ENCODE results near the gene PCARE.
A peak's percentile ranks its signal among the peaks of the same experiment; 100 is the strongest.

PCARE gene

DNA sequence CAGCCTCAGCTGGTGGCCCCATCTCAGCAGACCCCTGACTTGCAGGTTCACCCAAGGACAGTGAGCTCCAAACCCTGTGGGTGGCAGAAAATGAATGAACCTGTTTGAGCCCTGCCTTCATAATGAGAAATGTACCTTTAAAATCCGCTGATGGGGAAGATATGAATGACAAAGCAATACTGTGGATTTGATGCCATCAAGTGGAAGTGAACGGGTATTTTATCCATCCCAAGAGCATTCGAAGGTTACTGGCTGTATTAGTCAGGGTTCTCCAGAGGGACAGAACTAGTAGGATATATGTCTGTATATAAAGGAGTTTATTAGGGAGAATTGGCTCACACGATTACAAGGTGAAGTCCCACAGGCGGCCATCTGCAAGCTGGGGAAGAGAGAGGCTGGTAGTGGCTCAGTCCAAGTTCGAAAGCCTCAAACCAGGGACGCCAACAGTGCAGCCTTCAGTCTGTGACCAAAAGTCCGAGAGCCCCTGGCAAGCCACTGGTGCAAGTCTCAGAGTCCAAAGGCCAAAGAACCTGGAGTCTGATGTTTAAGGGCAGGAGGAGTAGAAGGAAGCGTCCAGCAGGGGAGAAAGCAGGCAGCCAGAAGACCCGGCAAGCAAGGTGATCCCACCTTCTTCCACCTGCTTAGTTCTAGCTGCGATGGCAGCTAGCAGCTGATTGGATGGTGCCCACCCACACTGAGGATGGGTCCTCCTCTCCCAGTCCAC lies 61.1 kb downstream of the PCARE start:
- no peak overlapping the region for H3K27ac ChIP-seq (ENCODE audit: low read length)

DNA sequence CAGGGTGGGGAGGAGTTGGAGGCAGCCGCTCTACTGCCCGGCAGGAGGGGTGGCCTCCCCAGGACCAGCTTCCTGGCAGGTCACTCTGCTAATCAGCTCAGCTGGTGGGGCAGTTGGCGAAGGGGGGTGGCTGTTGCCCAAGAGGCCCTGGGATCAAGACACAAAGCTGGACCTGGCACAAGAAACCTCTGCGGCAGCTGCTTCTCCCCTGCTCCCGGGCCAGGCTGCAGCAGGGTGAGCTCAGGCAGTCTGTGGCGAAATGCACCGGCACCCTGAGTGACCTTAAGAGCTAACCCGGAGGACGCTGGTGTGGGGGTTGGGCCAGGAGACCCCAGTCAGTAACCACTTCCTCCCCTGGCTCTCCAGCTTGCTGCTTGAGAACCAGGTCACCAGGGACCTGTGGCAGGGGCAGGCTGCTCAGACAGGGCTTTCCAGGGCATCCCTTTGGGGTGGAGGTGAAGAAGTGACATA lies 62.1 kb downstream of the PCARE start:
- H3K9me3 ChIP-seq (ENCODE audit: control insufficient read depth in 1 of 2, low read length in 2 of 2): no peaks in the 10 kb centered on the region
- no peaks in the 10 kb centered on the region for H3K36me3 ChIP-seq (ENCODE audit: control insufficient read depth in 1 of 2, insufficient read depth in 2 of 2, low read length in 2 of 2)
- no peak overlapping the region for H3K4me3 ChIP-seq (ENCODE audit: low read depth in 1 of 2, low read length in 2 of 2)
- H3K27me3 ChIP-seq (ENCODE audit: low read depth, low read length): no peaks in the 10 kb centered on the region
- peak overlapping the region; percentile 39 for H3K27ac ChIP-seq (ENCODE audit: low read length)
- H3K4me1 ChIP-seq (ENCODE audit: control insufficient read depth in 1 of 2, insufficient read depth in 2 of 2, low read length in 2 of 2): peaks cover 19 to 24% of the 10 kb centered on the region in 2 donors

More for the DNA sequence above, 61.1 kb downstream of the PCARE start:
- no peaks in the 10 kb centered on the region for H3K9me3 ChIP-seq (ENCODE audit: control insufficient read depth in 1 of 2, low read length in 2 of 2)
- no peaks in the 10 kb centered on the region for H3K27me3 ChIP-seq (ENCODE audit: low read depth, low read length)
- peaks cover 19 to 24% of the 10 kb centered on the region in 2 donors for H3K4me1 ChIP-seq (ENCODE audit: control insufficient read depth in 1 of 2, insufficient read depth in 2 of 2, low read length in 2 of 2)
- no peak overlapping the region for H3K4me3 ChIP-seq (ENCODE audit: low read depth in 1 of 2, low read length in 2 of 2)
- H3K36me3 ChIP-seq (ENCODE audit: control insufficient read depth in 1 of 2, insufficient read depth in 2 of 2, low read length in 2 of 2): no peaks in the 10 kb centered on the region
